Frontal cortex (tissue), 4 donors: ENCODE data around the gene FRRS1. TPM values are rescaled to one million over a fixed set of nuclear protein-coding genes. Genes with fewer than 3 reads are reported as not detected.

Experiments
- DNase-seq, 2 donors: peaks; one replicate each; pipeline ENCODE4 v3.0.0; 2012; ENCODE audit warnings: low spot score in 2 of 2
- FAIRE-seq: peaks from 2 replicates; lab custom pipeline; 2012; peaks lifted over from hg19 to GRCh38; lab: Jason Lieb, UNC
- total RNA-seq: library from RNA; depleted of rRNA; stranded (reverse); fragments of >200 nt; gene quantifications from one replicate; pipeline ENCODE4 v1.2.3, GENCODE V29; 2014
- donor health status: control.
- donor health status: control.
- donor health status: control.

FRRS1 gene
- total RNA-seq, 1 donor from 2014 or later = 2.4 TPM

DNA sequence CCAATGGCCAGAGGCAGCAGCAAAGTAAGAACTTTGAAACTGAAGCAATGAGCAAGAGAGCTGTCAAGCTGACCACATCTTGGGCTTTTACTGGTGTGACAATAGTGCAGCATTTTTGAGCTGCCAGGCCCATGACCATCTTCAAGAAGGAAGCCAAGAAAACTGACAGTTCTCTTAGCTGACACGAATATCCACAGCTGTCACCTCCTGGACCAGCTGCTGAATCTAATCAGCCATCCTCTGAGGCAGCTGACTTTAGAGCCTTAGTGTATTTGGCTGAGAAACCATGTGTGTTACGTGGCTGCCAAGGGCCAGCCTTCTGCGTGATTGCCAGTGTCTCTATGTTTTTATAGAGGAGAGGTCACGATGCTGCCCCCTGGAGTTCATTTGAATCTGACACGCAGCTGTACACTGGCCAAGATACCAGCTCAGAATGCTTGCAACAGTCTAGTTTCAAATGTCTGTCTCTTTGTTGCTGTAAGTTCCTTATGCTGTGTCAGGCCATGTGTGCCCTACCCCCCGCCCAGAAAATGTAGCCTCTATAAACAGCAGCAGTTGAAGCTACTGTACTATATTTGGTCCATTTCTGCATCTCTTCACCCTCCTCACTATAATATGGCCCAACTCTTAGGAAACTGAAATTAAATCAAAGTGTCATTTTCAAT is 80.8 kb downstream of the FRRS1 start:
- DNase-seq = no peak
- FAIRE-seq = no peak

DNA sequence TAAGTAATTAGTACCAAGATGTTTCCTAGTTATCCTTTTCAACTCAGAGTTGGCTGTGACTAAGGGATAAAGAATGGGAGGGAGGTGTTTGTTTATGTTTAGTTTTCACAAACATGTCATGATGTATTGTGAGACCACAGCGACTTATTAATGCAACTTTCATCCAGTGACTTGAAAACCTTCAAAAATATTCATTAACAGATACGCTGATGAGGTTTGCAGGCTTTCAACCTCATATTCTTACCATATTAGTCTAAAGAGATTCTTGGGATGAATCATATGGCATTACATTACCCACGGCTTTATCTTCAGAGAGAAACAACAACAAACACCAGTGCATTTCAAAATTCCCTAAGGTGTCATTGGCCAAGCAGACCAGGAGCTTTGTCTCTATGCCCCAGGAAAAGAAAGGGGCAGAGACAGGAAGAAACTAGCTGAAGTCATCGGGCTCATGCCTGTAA is 84.1 kb downstream of the FRRS1 start:
- no peak for FAIRE-seq
- no peak for DNase-seq

GRCh38 chr1:99681583-99681982 is 84.9 kb downstream of the FRRS1 start:
- FAIRE-seq (no peak), DNase-seq (no peak)

DNA sequence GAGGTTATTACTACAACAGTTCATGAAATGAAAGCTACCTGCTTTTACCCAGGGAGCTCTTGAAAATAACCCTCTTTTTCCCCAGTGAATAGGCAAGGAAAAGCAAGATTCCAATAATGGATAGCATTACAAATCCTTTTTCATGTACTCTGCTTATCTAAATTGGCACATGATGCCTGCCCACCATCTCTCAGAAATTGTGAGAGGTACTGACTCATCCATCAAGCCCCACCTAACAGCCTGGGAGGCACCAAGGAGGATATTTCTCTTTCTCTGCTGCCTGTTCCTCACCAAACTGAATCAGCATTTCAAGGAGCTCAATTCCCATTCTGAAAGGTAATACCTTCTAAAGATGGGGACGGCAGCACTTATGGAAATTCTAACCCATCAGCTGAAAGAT is 86.2 kb downstream of the FRRS1 start:
- DNase-seq (no peak), FAIRE-seq (no peak)

GRCh38 chr1:99677416-99677815 is 89.0 kb downstream of the FRRS1 start:
- no peak for FAIRE-seq
- no peak for DNase-seq

DNA sequence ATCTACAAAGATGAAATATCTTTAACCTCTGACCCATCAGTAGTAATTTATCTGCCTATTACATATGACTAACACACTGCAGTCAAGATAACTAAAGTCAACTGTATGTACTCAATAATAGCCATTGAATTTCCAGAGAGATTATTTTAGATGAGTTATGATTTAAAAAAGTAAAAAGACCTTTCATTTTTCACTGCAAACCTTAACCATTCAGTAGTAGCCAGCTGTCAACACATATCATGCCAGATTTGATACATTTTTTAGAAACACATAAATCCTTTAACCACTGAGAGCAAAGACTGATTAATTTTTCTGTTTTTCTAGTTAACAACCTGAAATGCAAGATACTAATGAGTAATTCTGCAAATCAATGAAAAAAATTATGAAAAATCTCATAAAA is 89.6 kb downstream of the FRRS1 start:
- no peak for DNase-seq
- no peak for FAIRE-seq

GRCh38 chr1:99675994-99676393 is 90.4 kb downstream of the FRRS1 start:
- FAIRE-seq (no peak), DNase-seq (no peak)

DNA sequence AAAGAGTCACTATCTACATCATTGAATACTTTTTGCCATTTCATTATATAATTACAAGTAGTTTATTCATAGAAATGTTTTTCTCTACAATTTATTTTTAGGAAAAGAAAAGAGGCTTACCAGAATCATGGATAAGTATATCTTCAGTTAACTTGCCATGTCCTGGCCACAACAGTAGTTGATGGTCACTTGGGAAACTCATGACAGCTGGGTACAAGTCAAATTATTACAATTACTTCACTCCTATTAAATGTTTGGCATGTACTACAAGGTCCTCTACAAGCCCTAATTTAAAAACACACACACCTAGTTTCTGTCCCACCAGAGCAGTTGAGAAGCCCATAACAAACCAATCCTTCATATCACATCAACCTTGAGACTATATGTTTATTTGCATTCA is 91.1 kb downstream of the FRRS1 start:
- DNase-seq (no peak), FAIRE-seq (no peak)

DNA sequence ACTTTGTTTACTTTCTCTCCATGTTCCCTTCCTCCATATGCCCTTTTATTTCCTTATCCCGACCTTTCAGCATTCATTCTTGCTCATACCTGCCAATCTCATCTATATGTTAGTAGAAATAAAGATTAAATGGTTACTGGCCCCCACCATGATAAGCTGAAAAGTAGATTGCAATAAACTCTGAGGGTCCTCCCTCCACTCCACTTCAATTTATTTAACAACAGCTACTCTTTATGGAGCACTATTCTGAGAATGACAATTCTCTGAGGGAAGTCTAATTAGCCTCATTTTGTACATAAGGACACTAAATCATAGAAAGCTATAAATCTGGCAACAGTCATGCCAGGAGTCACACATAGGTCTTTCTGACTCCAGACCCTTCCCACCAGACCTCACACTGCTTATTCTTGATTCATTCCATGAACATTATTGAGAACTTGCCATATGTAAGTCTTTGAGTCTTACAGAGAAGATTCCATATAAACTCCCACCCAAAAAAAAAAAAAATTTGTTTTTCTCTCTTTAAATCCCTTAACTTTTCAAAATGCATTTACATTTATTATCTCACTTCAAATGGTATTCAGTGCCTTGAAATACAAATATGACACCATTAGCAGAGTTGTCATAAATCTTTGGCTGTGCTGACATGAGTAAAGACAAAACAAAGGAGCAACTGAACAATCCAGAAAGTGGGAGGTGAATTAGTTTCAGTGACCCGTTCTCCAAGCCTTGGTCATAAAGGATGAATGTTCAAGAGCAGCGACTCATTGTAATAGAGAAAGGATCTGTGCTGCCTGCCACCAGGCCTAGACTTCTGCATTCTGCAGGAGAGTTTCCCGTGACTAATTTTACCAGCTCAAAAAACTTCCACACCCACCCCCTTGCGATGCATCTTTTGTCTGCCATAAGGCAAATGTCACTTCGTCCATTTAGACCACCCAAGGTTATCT is 92.0 kb downstream of the FRRS1 start:
- no peak for FAIRE-seq

GRCh38 chr1:99673315-99673714 is 93.1 kb downstream of the FRRS1 start:
- DNase-seq (no peak), FAIRE-seq (no peak)

More for the DNA sequence above, 92.0 kb downstream of the FRRS1 start:
- no peak for DNase-seq

- no peak for FAIRE-seq
- DNase-seq = no peak
These were observed 93.8 kb downstream of the FRRS1 start for GRCh38 chr1:99672530-99673213.

DNA sequence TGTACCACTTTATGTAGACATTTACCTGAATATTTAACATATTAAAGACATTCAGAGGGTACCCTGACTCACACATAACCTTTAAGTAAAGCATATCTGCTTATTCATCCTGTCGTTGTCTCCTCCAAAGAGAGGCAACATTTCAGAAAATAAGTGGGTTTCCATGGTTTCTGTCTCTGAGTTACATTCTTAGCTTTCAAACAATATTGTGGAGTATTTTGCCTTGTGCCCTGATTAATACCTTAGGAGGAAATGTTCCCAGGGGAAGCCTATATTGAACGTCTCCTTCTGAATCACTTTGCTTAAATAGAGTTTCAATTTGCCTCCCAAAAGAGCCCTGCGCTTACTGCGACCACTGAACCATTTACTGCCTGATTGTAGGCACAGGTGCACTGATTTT is 94.4 kb downstream of the FRRS1 start:
- FAIRE-seq = no peak
- DNase-seq = no peak

GRCh38 chr1:99670583-99670982 is 95.9 kb downstream of the FRRS1 start:
- no peak for DNase-seq
- no peak for FAIRE-seq

GRCh38 chr1:99669821-99670220 is 96.6 kb downstream of the FRRS1 start:
- DNase-seq = no peak

GRCh38 chr1:99669376-99669775 is 97.1 kb downstream of the FRRS1 start:
- FAIRE-seq (no peak), DNase-seq (no peak)

More at GRCh38 chr1:99669821-99670220, 96.6 kb downstream of the FRRS1 start:
- no peak for FAIRE-seq

GRCh38 chr1:99665212-99665611 is 101.2 kb downstream of the FRRS1 start:
- FAIRE-seq = no peak
- DNase-seq = no peak

DNA sequence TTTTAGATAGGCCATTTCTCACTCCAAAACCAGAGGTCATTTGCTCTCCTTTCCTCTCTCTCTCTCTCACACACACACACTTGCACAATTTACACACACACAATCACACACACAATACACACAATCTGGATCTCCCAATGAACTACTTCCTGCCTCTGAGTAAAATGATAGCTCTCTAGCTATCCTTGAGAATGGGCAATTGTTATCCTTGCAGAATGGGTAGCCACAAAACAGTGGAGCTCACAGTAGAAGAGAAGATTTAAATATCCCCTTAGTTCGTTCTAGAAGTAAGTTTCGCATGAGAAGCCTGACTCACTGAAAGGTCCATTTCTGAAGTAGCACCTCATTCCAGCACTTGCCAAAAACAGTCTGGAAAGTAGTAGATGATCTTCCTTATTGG is 102.9 kb downstream of the FRRS1 start:
- FAIRE-seq = no peak

DNA sequence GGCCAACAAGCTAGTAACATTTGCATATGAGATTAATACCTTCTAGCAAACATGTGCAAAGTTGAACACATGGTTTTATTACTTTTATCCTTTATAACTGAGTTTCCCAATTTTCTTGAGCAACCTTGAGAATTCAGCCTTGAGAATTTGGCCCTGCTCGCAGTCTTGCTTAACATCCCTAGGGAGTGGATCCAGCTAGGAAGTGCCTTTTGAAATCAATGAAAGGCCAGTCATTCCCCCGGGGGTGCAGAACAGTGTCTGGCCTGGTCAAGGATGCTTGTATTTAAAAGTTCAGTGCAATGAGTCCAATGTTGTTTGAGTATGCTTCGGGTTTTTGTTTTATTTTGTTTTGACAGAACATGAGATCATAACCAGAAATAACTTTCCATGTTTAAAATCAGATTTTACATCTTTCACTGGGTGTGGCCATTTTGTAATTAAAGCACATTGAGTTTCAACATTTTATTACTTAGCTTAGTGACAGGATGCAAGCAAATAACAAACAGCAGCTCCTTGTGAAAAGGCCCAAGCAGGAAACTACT is 103.8 kb downstream of the FRRS1 start:
- DNase-seq (no peak), FAIRE-seq (no peak)

More for the DNA sequence above, 102.9 kb downstream of the FRRS1 start:
- no peak for DNase-seq

DNA sequence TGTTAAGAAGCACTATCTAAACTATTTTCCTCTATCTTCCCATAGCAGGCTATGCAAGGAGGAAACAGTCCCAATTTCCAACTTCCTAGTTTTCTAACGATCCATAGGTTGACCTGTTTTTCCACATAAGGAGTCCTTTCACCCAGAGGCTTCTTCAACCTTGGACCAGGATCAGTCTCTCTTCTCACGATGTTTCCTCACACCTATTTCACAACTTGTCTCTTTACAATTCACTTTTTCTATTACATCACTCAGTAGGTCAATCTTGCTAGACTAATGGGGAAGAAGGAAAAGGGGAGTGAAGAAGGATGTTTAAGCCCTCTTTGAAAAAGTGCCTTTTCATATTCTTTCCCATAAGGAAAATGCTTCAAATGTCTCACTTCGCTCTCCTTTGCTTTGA is 104.7 kb downstream of the FRRS1 start:
- no peak for FAIRE-seq
- no peak for DNase-seq

DNA sequence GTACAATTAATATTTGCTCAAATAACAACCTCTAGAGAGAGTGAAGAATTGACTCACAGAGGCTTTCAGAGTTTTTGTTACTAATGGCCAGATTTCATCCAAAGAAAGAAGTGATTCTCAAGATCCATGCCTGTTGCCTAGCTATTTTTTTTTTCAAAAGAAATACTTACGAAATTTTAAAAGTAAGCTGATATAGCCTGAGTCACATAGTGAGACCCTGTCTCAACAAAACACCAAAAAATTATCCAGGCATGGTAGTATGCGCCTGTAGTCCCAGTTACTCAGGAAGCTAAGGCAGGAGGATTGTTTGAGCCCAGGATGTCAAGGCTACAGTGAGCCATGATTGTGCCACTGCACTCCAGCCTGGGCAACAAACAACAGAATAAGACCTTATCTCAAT is 105.9 kb downstream of the FRRS1 start:
- no peak for DNase-seq
- no peak for FAIRE-seq
